ENCODE measurements around the gene PDE7B.

- TF ChIP-seq TAF1 (IDR thresholded peaks at IDR 0.05; ENCODE audit: borderline replicate concordance, insufficient read depth, low read length) (no peak), REST (IDR thresholded peaks at IDR 0.05; ENCODE audit: insufficient read depth in 1 of 2, low read depth in 2 of 2, low read length in 2 of 2) (no peak), SIN3A (IDR thresholded peaks at IDR 0.05; ENCODE audit: borderline replicate concordance, insufficient read depth, low read length) (no peak), POLR2AphosphoS5 (IDR thresholded peaks at IDR 0.05; ENCODE audit: low read depth, low read length) (no peak), FOXP2 (optimal IDR thresholded peaks at IDR 0.05; ENCODE audit: borderline replicate concordance, extremely low read depth, extremely low read length, insufficient read depth) (no peak)
Measured at GRCh38 chr6:135932651-135933050, 81.2 kb downstream of the PDE7B start.

Measured in PFSK-1 (cell line).